H4 (cell line): ENCODE measurements around the gene STMN1. TPM values are rescaled to one million over a fixed set of nuclear protein-coding genes. Genes with fewer than 3 reads are reported as not detected.

ENCODE experiments used
- DNase-seq: peaks from one replicate; pipeline ENCODE4 v3.0.0-alpha.2; 2015; ENCODE audit warnings: low spot score
- total RNA-seq: library from RNA; depleted of rRNA; stranded (reverse); fragments of >200 nt; shearing (Covaris generic); gene quantifications from 2 replicates; pipeline ENCODE4 v1.2.3, GENCODE V29; 2014

Gene STMN1
- total RNA-seq, 1 experiment from 2014 or later, result 329 TPM

- DNase-seq, result peak; percentile 84
Measured at GRCh38 chr1:25895365-25895990, 10.7 kb downstream of the STMN1 start.

GRCh38 chr1:25893116-25893515 is 13.1 kb downstream of the STMN1 start:
- no peak for DNase-seq

- DNase-seq, result no peak
Measured at GRCh38 chr1:25891606-25892005, 14.6 kb downstream of the STMN1 start.

- peak; percentile 49 for DNase-seq
Measured at GRCh38 chr1:25890239-25891034, 15.8 kb downstream of the STMN1 start.

- DNase-seq, result no peak
Measured at GRCh38 chr1:25889470-25889869, 16.7 kb downstream of the STMN1 start.

- DNase-seq, result no peak
Measured at GRCh38 chr1:25888426-25888987, 17.7 kb downstream of the STMN1 start.

- DNase-seq, result no peak
Measured at GRCh38 chr1:25885602-25886001, 20.6 kb downstream of the STMN1 start.

- no peak for DNase-seq
Measured at GRCh38 chr1:25881266-25881665, 25.0 kb downstream of the STMN1 start.

- DNase-seq, result no peak
Measured at GRCh38 chr1:25880518-25880917, 25.7 kb downstream of the STMN1 start.

GRCh38 chr1:25879675-25880074 is 26.5 kb downstream of the STMN1 start:
- no peak for DNase-seq

- no peak for DNase-seq
Measured at GRCh38 chr1:25878690-25879089, 27.5 kb downstream of the STMN1 start.

GRCh38 chr1:25877155-25877554 is 29.1 kb downstream of the STMN1 start:
- no peak for DNase-seq

GRCh38 chr1:25876693-25877077 is 29.5 kb downstream of the STMN1 start:
- DNase-seq, result no peak

GRCh38 chr1:25875856-25876692 is 30.1 kb downstream of the STMN1 start:
- DNase-seq, result no peak

- DNase-seq, result peak; percentile 49
Measured at GRCh38 chr1:25875154-25875855, 30.9 kb downstream of the STMN1 start, which contains the start of gene PAQR7. PAQR7 (minus strand) TSS chr1:25875708; CDS start chr1:25863839, 11,869 bp downstream.

- DNase-seq, result no peak
Measured at GRCh38 chr1:25874635-25875153, 31.5 kb downstream of the STMN1 start.

- no peak for DNase-seq
Measured at GRCh38 chr1:25874209-25874608, 32.0 kb downstream of the STMN1 start.

- no peak for DNase-seq
Measured at GRCh38 chr1:25873120-25873519, 33.1 kb downstream of the STMN1 start.

GRCh38 chr1:25872713-25873112 is 33.5 kb downstream of the STMN1 start:
- DNase-seq, result no peak

- no peak for DNase-seq
Measured at GRCh38 chr1:25871704-25872494, 34.3 kb downstream of the STMN1 start.
